WERI-Rb-1 (cell line): ENCODE measurements around the gene SLCO2B1.

Experiments used
- DNase-seq: peaks from one replicate; pipeline ENCODE4 v3.0.0-alpha.2; 2020
- H3K27ac ChIP-seq: fragments of 250-450 bp; sonication (Bioruptor Pico); 2 replicates; pipeline ENCODE4 v1.5.1; 2020; ENCODE audit warnings: mild to moderate bottlenecking, moderate library complexity
- H3K27me3 ChIP-seq: fragments of 250-450 bp; sonication (Bioruptor Pico); 2 replicates; pipeline ENCODE4 v1.5.1; 2021; ENCODE audit warnings: mild to moderate bottlenecking, low read depth, moderate library complexity; ENCODE audit not compliant: insufficient read depth, severe bottlenecking
- H3K36me3 ChIP-seq: fragments of 250-450 bp; sonication (Bioruptor Pico); 2 replicates; pipeline ENCODE4 v1.5.1; 2020; ENCODE audit warnings: mild to moderate bottlenecking, moderate library complexity
- H3K4me3 ChIP-seq: 2 replicates; pipeline ENCODE4 v1.5.1; 2011; ENCODE audit warnings: low read depth, mild to moderate bottlenecking, control low read depth, low read length
- H3K9me3 ChIP-seq: fragments of 250-450 bp; sonication (Bioruptor Pico); 2 replicates; pipeline ENCODE4 v1.5.1; 2021; ENCODE audit warnings: mild to moderate bottlenecking, moderate library complexity; ENCODE audit not compliant: severe bottlenecking
- TF ChIP-seq, protein P1 (sequence below): IDR thresholded peaks from 2 replicates; pipeline ENCODE4 v1.5.1; 2011; ENCODE audit warnings: low read depth, mild to moderate bottlenecking, control low read depth, inconsistent platforms, low read length

The SLCO2B1 gene

DNA sequence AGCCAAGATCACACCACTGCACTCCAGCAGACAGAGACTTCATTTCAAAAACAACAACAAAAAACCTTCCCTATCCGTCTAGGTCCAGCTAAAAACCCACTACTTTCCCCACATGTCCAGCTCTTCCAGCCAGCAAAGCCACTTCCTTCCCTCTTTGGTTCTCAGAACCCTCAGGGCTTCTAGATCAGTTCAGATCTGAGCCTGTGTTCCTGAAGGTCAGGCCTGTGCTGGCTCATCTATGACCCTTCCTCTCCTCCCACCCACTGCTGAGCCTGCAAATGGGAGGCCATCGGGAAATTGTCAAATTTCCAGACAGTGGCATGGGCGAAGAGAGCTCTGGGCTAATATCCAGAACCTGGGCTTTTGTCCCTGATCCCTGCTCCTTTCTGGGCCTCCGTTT is 37.8 kb downstream of the SLCO2B1 start:
- Histone ChIP-seq H3K9me3 (no peaks in the 10 kb centered on the region), H3K27me3 (no peaks in the 10 kb centered on the region), H3K27ac (no peak overlapping the region), H3K36me3 (no peaks in the 10 kb centered on the region), H3K4me3 (no peak overlapping the region)
- TF ChIP-seq, protein P1, sequence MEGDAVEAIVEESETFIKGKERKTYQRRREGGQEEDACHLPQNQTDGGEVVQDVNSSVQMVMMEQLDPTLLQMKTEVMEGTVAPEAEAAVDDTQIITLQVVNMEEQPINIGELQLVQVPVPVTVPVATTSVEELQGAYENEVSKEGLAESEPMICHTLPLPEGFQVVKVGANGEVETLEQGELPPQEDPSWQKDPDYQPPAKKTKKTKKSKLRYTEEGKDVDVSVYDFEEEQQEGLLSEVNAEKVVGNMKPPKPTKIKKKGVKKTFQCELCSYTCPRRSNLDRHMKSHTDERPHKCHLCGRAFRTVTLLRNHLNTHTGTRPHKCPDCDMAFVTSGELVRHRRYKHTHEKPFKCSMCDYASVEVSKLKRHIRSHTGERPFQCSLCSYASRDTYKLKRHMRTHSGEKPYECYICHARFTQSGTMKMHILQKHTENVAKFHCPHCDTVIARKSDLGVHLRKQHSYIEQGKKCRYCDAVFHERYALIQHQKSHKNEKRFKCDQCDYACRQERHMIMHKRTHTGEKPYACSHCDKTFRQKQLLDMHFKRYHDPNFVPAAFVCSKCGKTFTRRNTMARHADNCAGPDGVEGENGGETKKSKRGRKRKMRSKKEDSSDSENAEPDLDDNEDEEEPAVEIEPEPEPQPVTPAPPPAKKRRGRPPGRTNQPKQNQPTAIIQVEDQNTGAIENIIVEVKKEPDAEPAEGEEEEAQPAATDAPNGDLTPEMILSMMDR, result no peak
- DNase-seq, result no peak

GRCh38 chr11:75189108-75189507 is 38.2 kb downstream of the SLCO2B1 start:
- no peak overlapping the region for H3K27ac ChIP-seq
- TF ChIP-seq, protein P1, result no peak
- no peaks in the 10 kb centered on the region for H3K9me3 ChIP-seq
- H3K27me3 ChIP-seq, result no peaks in the 10 kb centered on the region
- no peaks in the 10 kb centered on the region for H3K36me3 ChIP-seq
- DNase-seq, result no peak
- H3K4me3 ChIP-seq, result no peak overlapping the region

GRCh38 chr11:75189911-75190310 is 39.0 kb downstream of the SLCO2B1 start:
- TF ChIP-seq, protein P1, result no peak
- H3K4me3 ChIP-seq, result no peak overlapping the region
- no peaks in the 10 kb centered on the region for H3K27me3 ChIP-seq
- no peak overlapping the region for H3K27ac ChIP-seq
- no peaks in the 10 kb centered on the region for H3K36me3 ChIP-seq
- no peaks in the 10 kb centered on the region for H3K9me3 ChIP-seq
- no peak for DNase-seq

GRCh38 chr11:75190652-75191329 is 39.9 kb downstream of the SLCO2B1 start:
- H3K9me3 ChIP-seq, result no peaks in the 10 kb centered on the region
- H3K27me3 ChIP-seq, result no peaks in the 10 kb centered on the region
- H3K4me3 ChIP-seq, result no peak overlapping the region
- H3K27ac ChIP-seq, result 0 out of 2 replicates have a peak overlapping the region, but pooled peaks have one; percentile 23
- no peaks in the 10 kb centered on the region for H3K36me3 ChIP-seq
- no peak for DNase-seq
- TF ChIP-seq, protein P1, result no peak

- Histone ChIP-seq H3K27me3 (no peaks in the 10 kb centered on the region), H3K36me3 (no peaks in the 10 kb centered on the region), H3K4me3 (no peak overlapping the region), H3K9me3 (no peaks in the 10 kb centered on the region), H3K27ac (peak overlapping the region; percentile 23; the same call in 1 of the 2 replicates)
- TF ChIP-seq, protein P1, result no peak
- DNase-seq, result peak; percentile 43
These were observed 40.4 kb downstream of the SLCO2B1 start for GRCh38 chr11:75191330-75191717.

DNA sequence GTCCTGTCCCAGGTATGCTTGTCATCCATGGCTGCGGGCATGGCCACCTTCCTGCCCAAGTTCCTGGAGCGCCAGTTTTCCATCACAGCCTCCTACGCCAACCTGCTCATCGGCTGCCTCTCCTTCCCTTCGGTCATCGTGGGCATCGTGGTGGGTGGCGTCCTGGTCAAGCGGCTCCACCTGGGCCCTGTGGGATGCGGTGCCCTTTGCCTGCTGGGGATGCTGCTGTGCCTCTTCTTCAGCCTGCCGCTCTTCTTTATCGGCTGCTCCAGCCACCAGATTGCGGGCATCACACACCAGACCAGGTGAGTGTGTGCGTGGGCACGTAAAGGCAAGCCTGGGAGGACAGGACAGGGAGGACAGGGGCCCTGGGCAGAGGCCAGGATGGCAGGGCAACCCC is 42.4 kb downstream of the SLCO2B1 start:
- H3K36me3 ChIP-seq, result no peaks in the 10 kb centered on the region
- H3K4me3 ChIP-seq, result no peak overlapping the region
- no peak overlapping the region for H3K27ac ChIP-seq
- no peaks in the 10 kb centered on the region for H3K27me3 ChIP-seq
- TF ChIP-seq, protein P1, result no peak
- DNase-seq, result no peak
- no peaks in the 10 kb centered on the region for H3K9me3 ChIP-seq
